GM23248 (cell line): Measurements from ENCODE around the gene TMEM108.

ENCODE experiments used
- EZH2 ChIP-seq: fragments of 200-600 bp; sonication (generic); IDR thresholded peaks from 2 replicates; pipeline ENCODE4 v1.6.1; 2018; ENCODE audit warnings: antibody characterized with exemption, mild to moderate bottlenecking; ENCODE audit not compliant: insufficient read depth, poor library complexity, severe bottlenecking
- EZH2phosphoT487 ChIP-seq: fragments of 200-600 bp; sonication (generic); IDR thresholded peaks from 2 replicates; pipeline ENCODE4 v1.6.1; 2018; ENCODE audit warnings: antibody characterized with exemption, moderate library complexity, mild to moderate bottlenecking, low read depth; ENCODE audit not compliant: insufficient read depth

- TF ChIP-seq EZH2 (no peak), EZH2phosphoT487 (no peak)
Measured at GRCh38 chr3:133023362-133023761, 14.8 kb upstream of the TMEM108 start.
